GM18520 (cell line): ENCODE results near the gene ADCK1.
A peak's percentile ranks its signal among the peaks of the same experiment; 100 is the strongest.
"Not testable (repeated sequence)": the region's sequence is repeated elsewhere in the genome, so short reads cannot be mapped to it uniquely, and the experiment has no call there.

Experiments used
- ATAC-seq: cut with Tn5 transposase; IDR thresholded peaks from one replicate; pipeline ENCODE4 v1.9.1; 2021; ENCODE audit not compliant: unreplicated experiment

The ADCK1 gene, protein sequence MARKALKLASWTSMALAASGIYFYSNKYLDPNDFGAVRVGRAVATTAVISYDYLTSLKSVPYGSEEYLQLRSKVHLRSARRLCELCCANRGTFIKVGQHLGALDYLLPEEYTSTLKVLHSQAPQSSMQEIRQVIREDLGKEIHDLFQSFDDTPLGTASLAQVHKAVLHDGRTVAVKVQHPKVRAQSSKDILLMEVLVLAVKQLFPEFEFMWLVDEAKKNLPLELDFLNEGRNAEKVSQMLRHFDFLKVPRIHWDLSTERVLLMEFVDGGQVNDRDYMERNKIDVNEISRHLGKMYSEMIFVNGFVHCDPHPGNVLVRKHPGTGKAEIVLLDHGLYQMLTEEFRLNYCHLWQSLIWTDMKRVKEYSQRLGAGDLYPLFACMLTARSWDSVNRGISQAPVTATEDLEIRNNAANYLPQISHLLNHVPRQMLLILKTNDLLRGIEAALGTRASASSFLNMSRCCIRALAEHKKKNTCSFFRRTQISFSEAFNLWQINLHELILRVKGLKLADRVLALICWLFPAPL

DNA sequence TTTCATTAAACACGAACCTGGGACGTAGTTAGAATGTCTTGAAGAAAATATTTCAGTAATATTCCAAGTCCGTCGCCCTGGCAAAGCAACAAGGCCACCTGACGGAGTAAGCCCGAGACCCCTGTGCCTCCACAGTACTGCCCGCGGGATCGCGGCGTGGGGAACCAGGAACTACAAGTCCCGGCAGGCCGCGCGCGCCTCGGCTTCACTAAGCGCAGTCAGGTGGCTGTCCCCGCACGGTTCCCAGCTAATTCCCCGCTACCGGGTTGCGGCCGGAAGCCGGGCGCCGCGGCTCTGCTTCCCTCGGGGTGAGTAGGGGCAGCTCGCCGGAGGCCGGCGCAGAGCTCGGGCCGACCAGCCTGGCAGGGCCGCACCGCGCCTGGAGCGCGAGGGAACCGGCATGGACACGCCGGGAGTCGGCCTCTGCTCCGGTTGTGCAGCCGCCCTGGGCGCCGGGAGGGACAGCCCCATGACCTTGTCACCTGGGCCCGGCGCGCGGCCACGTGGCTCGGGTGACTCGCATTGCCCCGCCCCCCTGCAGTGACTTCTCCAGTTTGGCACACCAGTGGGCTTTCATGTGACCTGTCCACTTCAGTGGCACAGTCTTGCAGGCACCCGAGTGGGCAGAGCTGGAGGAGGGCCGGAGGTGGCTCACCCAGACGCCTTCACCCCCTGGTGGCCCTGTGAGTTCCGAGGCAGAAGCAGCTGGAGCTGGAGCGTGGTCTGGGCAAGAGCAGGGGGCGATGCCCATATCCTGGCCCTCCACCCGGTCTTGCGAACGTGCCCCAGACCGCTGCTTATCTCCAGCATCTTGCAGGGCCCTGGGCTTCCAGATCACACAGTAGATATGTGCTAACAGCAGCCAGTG, at the start of gene ADCK1:
TSS of gene ADCK1 (plus strand) at position 247 of the 868 bp plus-strand sequence. CDS start 18,870 bp downstream, outside the sequence.
- ATAC-seq = peak; percentile 90

DNA sequence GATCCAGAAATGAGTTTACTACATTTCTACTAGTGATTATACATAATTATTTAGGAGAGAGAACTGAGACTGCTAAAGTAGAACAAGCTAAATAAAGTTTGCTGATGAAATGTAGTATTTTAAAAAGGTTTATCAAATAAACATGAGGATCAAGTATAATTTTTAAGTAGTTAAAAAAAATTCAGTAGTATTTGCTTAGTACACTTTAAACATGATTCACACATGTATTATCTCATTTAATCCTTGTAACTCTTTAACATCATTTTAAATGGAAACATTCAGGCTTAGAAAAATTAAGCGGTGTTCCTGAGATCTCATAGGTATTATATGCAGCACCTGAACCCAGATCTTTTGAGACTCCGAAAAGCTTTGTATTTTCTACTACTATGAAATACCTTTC, 47.6 kb upstream of the ADCK1 start:
- ATAC-seq = no peak

DNA sequence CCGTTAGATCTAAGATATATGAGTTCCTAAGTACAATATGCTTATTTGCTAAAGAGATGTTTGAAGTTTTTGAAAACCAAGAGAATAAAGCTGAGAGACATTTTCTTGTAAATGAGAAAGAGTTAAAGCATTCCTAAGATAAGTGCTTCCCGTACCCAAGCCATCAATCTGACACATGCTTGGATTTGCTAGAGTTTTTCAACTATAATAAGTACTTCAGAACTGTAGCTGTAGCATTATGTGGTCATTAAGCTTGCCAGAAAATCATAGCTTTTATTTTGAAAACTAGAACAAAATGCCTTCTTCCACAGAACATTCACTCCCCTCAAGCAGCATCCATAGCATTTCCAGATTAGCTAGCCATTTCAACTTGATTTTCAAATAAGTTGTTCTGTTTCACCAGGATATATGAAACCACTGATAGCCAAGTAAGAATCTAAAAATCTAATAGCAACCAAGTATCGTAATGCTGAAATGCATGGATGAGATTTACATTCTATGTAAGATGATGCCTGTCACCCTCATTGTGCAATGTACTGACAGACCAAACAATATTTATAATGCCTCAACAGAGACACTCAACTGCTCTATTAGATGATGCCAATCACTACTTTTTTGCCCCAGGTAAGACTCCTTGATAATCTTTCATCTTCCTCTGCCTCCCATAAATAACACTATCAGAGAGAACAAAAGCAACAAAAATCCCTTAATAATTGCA, 47.0 kb upstream of the ADCK1 start:
- no peak for ATAC-seq

DNA sequence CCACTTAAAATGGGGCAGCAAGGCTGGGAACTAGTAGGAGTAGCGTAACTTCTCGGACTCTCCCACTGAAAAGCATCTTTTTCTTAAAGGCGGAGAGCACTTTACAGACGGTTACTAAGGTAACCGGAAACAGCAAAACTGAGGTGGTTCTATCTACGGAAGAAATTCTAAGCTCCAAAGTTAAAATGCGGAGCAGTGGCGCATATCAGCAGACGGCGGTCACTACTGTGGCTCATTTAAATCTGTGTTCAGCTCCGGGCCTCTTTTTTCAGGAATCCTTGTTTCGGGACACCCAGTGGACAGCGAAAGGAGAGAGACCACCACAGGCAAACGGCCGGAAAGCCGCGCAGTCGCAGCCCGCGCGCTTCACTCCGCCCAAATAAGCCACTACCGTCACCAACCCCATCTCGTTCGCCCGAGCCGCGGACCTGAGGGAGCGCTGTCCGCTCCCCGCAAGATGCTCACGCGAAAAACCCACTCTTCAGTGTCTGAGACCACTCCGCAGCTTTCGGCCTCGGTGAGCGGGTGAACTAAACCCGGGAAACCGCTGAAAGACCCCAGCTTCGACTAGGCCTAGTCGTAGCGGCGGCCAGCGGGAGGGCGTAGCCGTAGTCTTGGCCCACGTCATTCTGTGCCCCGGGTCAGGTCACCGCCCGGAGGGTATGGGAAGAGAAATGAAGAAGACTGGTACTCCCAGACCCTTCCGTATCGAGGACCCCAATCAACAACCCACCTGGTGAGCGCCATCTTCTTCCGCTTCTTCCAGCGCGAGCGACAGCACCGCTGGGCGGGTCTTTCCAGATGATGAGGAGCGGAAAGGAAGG, 39.3 kb upstream of the ADCK1 start, which contains the start of gene SNW1:
TSS of gene SNW1 (minus strand) at position 776 of the 824 bp plus-strand sequence. CDS start at position 747, 29 bp downstream.
- ATAC-seq = peak; percentile 97

DNA sequence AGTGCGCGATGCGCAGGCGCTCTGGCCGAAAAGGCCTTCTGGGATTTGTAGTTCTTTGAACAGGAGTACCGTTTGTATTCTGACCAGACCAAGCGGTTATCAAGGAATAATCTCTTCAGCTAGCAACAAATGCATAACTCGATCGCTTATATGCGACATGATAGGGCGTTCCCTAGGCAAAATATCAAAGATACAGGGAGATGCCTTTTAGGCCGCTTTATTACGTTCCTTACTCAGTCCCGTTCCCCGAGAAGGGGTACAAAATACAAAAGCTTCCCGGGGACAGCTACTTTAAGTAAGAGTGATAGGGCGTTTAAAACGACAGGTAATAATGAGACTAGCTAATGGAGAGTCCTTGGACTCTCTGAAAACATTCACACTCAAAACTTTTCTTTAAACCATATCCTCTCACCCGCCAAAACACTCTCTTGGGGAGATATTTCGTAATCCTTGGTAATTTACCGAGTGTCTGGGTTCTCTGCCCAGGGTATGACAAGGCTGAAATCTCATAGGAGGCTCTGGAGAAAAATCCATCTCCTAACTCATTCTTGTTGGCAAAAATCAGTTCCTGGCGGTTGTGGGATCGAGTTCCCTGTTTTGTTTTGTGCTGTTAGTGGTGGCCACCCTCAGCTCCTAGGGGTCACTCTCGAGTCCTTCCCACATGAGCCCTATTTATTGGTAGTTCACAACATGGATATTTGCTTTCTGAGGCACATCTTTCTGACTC, 38.5 kb upstream of the ADCK1 start:
- ATAC-seq = no peak

DNA sequence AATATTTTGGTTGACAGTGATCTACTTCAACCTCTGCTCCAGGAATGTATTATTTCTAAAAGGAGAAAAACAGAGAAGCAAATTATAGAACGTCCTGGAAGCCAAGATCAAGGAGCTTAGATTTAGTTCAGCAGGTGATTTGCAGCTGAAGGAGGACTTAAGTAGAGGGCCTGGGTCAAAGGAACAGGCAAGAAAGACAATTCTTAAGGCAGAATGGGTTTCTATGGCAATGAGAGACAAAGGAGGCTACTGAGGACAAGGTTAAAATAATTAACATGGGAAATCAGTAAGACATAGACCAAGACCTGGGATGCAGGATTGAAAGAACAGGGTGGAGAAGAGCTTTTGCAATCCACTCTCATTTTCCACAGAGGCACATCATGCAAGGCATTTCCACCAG, 36.6 kb upstream of the ADCK1 start:
- ATAC-seq = no peak

DNA sequence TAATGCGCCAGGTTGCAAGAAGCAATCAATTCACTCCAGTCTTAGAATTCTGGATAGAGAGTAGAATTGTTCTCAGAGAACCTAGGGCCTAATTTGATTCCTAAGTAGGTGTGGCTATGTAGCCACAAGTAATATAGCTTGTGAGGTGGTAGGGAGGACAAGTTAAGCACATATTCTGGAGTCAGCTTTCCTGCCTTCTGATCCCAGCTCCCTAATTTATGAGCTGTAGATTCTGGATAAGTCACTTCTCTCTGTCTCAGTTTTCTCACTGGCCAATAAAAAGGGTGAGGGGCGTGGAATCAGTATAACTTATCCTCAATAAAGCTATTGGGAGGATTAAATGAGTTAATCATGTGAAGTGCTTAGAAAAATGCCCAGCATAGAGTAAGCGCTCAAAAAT, 35.9 kb upstream of the ADCK1 start:
- ATAC-seq = no peak

DNA sequence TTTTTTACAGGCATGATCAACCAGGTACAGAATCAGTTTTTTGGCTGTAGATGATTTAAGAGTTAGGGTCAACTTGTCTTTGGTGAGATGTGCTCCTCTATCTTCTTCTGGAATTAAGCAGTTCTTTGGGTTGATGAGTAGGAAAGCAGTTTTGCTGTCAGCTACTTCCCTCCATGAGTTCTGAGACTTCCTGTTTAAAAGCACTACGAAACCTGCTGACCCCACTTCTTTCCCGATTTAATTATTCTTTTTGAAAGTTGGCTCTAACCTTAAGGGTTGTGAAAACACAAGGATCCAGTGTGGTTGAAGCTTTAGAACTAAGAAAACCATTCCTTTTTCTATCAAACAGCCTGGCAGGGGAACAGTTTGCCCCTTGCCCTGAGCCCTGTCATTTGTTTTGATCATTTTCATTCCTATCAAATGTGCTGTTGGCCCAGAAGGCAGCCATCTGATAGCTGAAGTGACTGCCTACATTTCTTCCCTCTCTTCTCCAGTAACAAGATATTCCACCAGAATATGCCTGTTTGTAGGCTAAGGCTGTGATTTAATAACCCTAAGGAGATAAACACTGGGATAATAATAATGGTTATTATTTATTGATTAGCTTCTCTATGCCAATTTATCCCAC, 31.4 kb upstream of the ADCK1 start:
- ATAC-seq = not testable (repeated sequence)

DNA sequence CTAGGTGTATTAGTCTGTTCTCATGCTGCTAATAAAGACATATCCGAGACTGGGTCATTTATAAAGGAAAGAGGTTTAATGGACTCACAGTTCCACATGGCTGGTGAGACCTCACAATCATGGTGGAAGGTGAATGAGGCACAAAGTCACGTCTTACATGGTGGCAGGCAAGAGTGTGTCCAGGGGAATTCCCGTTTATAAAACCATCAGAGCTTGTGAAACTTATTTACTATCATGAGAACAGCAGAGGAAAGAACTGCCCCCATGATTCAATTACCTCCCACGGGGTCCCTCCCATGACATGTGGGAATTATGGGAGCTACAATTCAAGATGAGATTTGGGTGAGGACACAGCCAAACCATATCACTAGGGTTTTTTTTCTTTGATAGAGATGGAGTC, 25.9 kb upstream of the ADCK1 start:
- ATAC-seq = not testable (repeated sequence)

DNA sequence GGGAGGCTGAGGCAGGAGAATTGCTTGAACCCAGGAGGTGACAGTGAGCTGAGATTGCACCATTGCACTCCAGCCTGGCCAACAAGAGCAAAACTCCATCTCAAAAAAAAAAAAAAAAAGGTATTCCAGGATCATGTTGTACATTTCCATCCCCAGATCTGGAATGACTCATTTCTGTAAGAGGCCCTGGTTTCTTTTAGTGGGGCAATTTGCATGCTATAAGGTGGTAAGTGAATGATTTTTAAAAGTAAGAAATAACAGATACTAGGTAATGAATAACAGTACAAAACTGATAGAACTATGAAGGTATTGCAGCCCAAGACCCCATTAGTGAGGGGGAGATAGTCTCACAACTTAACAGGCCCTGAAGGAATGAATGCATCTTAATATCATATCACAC, 17.7 kb upstream of the ADCK1 start:
- no peak for ATAC-seq

DNA sequence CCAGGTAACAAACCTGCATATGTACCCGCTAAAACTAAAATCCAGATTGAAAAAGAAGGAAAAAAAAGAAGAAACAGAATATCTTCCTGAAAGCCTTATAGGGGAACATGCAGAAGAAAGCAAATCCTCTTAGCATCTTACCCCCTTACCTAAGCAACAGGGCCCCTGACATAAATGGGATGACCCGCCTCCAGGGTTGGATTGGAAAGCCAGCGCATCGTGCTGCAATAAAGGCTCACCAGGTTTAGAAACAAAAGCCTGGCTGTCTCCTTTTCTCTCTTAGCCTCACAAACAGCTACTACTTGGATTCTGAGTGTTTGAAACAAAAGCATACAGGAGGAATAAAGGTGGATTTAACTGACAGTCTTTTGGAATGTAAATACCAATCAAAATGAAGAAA, 13.8 kb upstream of the ADCK1 start:
- ATAC-seq = no peak

DNA sequence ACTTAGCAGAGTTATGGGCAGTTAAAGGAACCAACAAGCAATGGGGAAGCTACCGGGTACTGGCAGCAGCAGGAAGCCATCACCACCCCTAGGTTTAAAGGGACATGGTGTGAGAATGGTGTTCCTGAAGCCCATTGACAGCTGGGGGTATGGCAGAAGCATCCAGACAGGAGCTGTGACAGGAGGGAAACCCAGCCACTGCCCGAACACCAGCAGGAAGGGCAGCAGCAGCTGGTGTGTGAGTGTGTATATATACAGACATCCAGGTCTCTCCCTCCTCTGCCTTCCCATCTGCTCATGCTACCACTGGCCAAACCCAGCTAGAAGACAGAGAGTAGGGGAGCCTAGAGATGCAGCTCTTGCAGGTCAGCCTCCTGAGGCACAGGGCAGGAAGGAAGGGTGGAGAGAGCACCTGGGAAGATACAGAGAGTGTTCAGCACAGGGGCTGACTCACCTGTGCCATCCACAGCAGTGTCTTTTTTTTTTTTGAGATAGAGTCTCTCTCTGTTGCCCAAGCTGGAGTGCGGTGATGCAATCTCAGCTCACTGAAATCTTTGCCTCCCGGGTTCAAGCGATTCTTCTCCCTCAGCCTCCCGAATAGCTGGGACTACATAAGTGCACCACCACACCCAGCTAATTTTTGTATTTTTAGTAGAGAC, 9.2 kb upstream of the ADCK1 start:
- ATAC-seq = no peak

DNA sequence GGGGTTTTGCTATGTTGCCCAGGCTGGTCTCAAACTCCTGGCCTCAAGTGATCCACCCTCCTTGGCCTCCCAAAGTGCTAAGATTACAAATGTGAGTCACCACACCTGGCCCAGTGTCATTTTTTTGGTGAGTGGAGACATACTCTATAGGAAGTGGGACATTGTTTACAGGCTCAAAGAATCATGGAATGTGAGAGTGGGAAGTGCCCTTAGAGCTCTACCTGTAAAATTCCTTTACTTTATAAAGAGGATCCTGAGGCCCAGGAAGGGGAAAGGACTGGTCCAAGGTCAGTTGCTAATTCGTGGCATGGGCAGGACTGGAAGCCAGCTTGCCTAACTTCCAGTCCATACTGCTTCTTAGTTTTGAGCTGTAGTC, 8.7 kb upstream of the ADCK1 start:
- ATAC-seq = no peak

DNA sequence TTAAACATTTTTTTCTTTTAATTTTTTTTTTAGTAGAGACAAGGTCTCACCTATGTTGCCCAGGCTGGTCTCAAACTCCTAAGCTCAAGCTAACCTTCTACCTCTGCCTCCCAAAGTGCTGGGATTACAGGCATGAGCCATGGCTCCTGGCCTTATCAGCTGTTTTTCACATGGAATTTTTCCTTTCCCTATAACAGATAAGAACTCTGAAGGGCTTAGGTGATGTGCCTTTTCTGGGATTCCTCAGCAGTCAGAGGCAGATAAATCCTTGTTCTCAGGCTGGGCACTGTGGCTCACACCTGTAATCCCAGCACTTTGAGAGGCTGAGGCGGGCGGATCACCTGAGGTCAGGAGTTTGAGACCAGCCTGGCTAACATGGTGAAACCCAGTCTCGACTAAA, 6.7 kb upstream of the ADCK1 start:
- not testable (repeated sequence) for ATAC-seq

DNA sequence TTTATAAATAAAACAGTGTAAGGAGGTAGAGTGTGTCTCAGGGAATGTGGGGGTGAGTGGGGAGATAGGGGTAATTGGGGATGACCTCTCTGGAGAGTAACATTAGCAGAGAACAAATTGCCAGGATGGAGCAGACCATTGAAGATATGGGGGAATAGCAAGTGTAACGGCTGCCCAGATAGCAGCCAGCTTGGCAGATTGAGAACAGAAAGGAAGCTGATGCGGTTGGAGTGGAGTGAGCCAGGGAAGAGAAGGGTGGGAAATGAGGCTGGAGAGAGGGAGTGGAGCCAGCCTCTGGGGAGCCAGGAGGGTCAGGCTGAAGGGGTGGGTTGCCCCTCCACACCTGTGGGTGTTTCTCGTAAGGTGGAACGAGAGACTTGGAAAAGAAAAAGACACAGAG, 5.6 kb upstream of the ADCK1 start:
- ATAC-seq = no peak

DNA sequence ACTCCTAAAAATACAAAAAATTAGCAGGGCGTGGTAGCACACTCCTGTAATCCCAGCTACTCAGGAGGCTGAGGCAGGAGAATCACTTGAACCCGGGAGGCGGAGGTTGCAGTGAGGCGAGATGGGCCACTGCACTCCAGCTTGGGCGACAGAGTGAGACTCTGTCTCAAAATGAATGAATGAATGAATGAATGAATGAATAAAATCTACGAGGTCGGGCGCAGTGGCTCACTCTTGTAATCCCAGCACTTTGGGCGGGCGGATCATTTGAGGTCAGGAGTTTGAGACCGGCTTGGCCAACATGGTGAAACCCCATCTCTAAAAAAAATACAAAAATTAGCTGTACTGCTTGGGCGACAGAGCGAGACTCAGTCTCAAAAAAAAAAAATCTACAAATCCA, 453 bp upstream of the ADCK1 start:
- ATAC-seq = not testable (repeated sequence)

DNA sequence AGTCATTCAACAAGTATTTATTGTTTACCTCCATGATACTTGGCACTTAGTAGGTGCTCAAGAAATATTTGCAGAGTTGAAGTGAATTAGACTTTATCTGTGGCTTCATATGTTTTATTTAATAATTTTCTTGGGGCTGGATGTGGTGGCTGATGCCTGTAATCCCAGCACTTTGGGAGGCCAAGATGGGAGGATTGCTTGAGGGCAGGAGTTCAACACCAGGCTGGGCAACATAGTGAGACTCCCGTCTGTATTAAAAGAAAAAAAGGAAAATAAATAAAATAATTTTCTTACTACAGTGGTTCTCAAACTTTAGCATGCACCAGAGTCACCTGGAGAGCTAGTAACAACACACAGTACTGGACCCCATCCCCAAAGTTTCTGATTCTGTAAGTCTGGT, 905 bp downstream of the ADCK1 start:
- ATAC-seq = no peak

DNA sequence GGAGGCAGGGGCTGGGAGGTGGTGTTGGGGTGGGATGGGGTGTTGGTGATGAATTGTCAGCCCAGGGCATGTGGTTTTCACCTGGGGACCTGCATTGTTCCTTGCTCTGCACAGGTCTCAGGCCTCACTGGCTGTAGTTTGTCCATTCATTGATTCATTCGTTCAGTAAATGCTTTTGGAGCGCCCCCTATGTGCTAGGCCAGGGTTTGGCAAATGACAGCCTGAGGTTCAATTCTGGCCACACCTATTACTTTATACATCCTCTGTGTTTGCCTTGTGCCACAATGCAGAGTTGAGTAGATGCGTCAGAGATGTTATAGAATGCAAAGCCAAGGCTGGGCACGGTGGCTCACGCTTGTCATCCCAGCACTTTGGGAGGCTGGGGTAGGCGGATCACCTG, 4.7 kb downstream of the ADCK1 start:
- ATAC-seq = no peak

DNA sequence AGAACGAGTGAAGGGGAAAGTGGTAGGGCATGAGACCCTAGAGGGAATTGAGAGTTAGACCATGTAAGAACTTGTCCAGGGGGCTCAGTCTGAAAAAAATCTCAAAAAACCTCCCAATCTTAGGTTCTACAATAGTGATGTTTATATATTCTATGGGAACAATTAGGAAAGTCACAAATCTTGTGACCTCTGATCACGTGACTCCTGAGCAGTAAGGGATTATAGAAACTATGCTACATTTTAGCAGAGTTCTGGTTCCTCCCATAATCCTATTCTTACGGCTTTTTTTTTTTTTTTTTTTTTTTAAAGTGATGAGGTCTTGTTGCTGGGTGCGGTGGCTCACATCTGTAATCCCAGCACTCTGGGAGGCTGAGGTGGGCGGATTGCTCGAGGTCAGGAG, 5.8 kb downstream of the ADCK1 start:
- no peak for ATAC-seq
